Effector memory CD4-positive, alpha-beta T cell (primary cell): ENCODE measurements around the gene RIPPLY1.

Source experiments
- DNase-seq, 3 donors: peaks; one replicate each; pipeline ENCODE4 v3.0.0-alpha.2; 2020
- H3K27ac ChIP-seq: 2 replicates; pipeline ENCODE4 v1.7.0; 2013; ENCODE audit warnings: mild to moderate bottlenecking, low read length, moderate library complexity; ENCODE audit not compliant: insufficient read depth, poor library complexity, severe bottlenecking
- H3K27me3 ChIP-seq: replicated peaks from 2 replicates; pipeline ENCODE4 v1.7.0; 2013; ENCODE audit warnings: mild to moderate bottlenecking, low read length; ENCODE audit not compliant: insufficient read depth, control insufficient read depth, poor library complexity, severe bottlenecking
- H3K36me3 ChIP-seq: 2 replicates; pipeline ENCODE4 v1.7.0; 2013; ENCODE audit warnings: mild to moderate bottlenecking, low read length, moderate library complexity; ENCODE audit not compliant: control insufficient read depth, insufficient read depth
- H3K4me1 ChIP-seq: 2 replicates; pipeline ENCODE4 v1.7.0; 2013; ENCODE audit warnings: low read length, mild to moderate bottlenecking; ENCODE audit not compliant: control insufficient read depth, insufficient read depth, poor library complexity, severe bottlenecking
- H3K4me3 ChIP-seq: 2 replicates; pipeline ENCODE4 v1.7.0; 2013; ENCODE audit warnings: low read length, low read depth, mild to moderate bottlenecking; ENCODE audit not compliant: insufficient read depth, poor library complexity, severe bottlenecking
- H3K9me3 ChIP-seq: 2 replicates; pipeline ENCODE4 v1.7.0; 2013; ENCODE audit warnings: mild to moderate bottlenecking, low read length, moderate library complexity; ENCODE audit not compliant: control insufficient read depth

Gene RIPPLY1

GRCh38 chrX:106863697-106864096, 39.4 kb downstream of the RIPPLY1 start:
- no peak for DNase-seq
- Histone ChIP-seq H3K27ac (no peak overlapping the region), H3K27me3 (no peaks in the 10 kb centered on the region), H3K4me3 (no peak overlapping the region), H3K4me1 (no peaks in the 10 kb centered on the region), H3K36me3 (no peaks in the 10 kb centered on the region), H3K9me3 (no peaks in the 10 kb centered on the region)

- Histone ChIP-seq H3K4me1 (no peaks in the 10 kb centered on the region), H3K9me3 (no peaks in the 10 kb centered on the region), H3K36me3 (no peaks in the 10 kb centered on the region), H3K27me3 (no peaks in the 10 kb centered on the region), H3K27ac (no peak overlapping the region), H3K4me3 (no peak overlapping the region)
- DNase-seq = no peak
These were observed 40.0 kb downstream of the RIPPLY1 start for GRCh38 chrX:106862972-106863688.
